Prostate gland (tissue), 2 donors: Measurements from ENCODE around the gene DTX4.

Experiments used
- CTCF ChIP-seq, 4 experiments: fragments of 200-600 bp in 2 of 4; fragments of 450-650 bp in 2 of 4; sonication (generic) in 2 of 4; IDR thresholded peaks; 1 replicate in 3 of 4; 2 replicates in 1 of 4; pipeline ENCODE4 v1.5.1; 2016 to 2019; ENCODE audit warnings: antibody characterized with exemption in 4 of 4, mild to moderate bottlenecking in 2 of 4, moderate library complexity in 2 of 4
- POLR2AphosphoS5 ChIP-seq: sonication (generic); formaldehyde crosslinking; IDR thresholded peaks from one replicate; pipeline ENCODE4 v1.6.1; 2017; ENCODE audit warnings: antibody characterized with exemption

GRCh38 chr11:59249535-59249934 lies 77.6 kb downstream of the DTX4 start:
- TF ChIP-seq CTCF (IDR thresholded peaks at IDR 0.05) (no peak), POLR2AphosphoS5 (no peak)
